ENCODE measurements around the gene C1orf56. TPM values are rescaled to one million over a fixed set of nuclear protein-coding genes. Genes with fewer than 3 reads are reported as not detected.

The C1orf56 gene
- total and polyA plus RNA-seq, 2 of the 13 experiments (the other 11 are each of a cell fraction or from before 2014, with no cell fraction given): 1.5 to 3.2 TPM

DNA sequence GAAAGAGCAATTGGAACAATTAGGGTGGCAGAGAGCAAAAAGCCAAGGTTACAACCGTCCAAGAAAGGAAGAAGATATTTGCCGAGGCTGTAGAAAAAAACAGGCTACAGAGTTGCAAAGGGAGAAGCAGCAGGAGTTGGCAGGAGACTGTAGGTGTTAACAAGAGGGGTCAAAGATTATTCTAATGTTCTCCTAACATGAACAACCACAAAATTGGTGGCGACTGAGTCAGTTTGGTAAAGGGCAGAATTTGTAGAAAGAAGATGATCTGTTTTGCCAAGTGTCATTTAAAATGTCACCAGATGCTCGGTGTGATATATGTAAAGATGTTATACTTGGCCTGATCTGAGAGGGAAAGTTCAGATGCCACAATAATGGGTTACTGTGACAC, 39.7 kb upstream of the C1orf56 start (continued):
- 0 out of 2 replicates have a peak, but pooled peaks have one; percentile 26 for TF ChIP-seq ZNF629 (CRISPR knock-in tag; conservative IDR thresholded peaks at IDR 0.05)
- TF ChIP-seq MAX (IDR thresholded peaks at IDR 0.05): no peak
- TF ChIP-seq NFATC3 (CRISPR knock-in tag; IDR thresholded peaks at IDR 0.05): no peak
- TF ChIP-seq ZNF317 (CRISPR knock-in tag; IDR thresholded peaks at IDR 0.05): 0 out of 2 replicates have a peak, but pooled peaks have one; percentile 9
- 0 out of 2 replicates have a peak, but pooled peaks have one; percentile 43 for TF ChIP-seq JUND (CRISPR knock-in tag; IDR thresholded peaks at IDR 0.05)
- peak; percentile 61; the same call in 1 of the 2 replicates for TF ChIP-seq TBX3 (IDR thresholded peaks at IDR 0.05; ENCODE audit: borderline replicate concordance)
- TF ChIP-seq ZNF607 (CRISPR knock-in tag; IDR thresholded peaks at IDR 0.05; ENCODE audit: borderline replicate concordance): peak; percentile 41; the same call in 1 of the 2 replicates
- TF ChIP-seq ZNF17 (CRISPR knock-in tag; IDR thresholded peaks at IDR 0.05): no peak
- TF ChIP-seq ZNF335 (CRISPR knock-in tag; IDR thresholded peaks at IDR 0.05): 0 out of 2 replicates have a peak, but pooled peaks have one; percentile 41
- TF ChIP-seq ASH2L (IDR thresholded peaks at IDR 0.05; ENCODE audit: insufficient read length, low read depth, low read length): peak; percentile 57
- no peak for TF ChIP-seq HOXA9 (CRISPR knock-in tag; IDR thresholded peaks at IDR 0.05; ENCODE audit: borderline replicate concordance)
- 0 out of 2 replicates have a peak, but pooled peaks have one; percentile 4 for TF ChIP-seq ZNF337 (CRISPR knock-in tag; IDR thresholded peaks at IDR 0.05; ENCODE audit: borderline replicate concordance, low read depth)
